ENCODE results near the gene SPATA33. TPM values are rescaled to one million over a fixed set of nuclear protein-coding genes. Genes with fewer than 3 reads are reported as not detected.

Gene SPATA33
- total RNA-seq, 1 donor from 2014 or later, result 38.4 TPM

GRCh38 chr16:89639385-89639784 is 18.3 kb upstream of the SPATA33 start:
- no peak overlapping the region for H3K4me3 Mint-ChIP-seq (ENCODE audit: low read depth)
- peaks cover 6% of the 10 kb centered on the region for H3K4me1 Mint-ChIP-seq (ENCODE audit: low read depth)
- no peaks in the 10 kb centered on the region for H3K36me3 Mint-ChIP-seq (ENCODE audit: insufficient read depth)
- no peak for DNase-seq (ENCODE audit: low spot score, unreplicated experiment)
- no peaks in the 10 kb centered on the region for H3K27me3 Mint-ChIP-seq
- H3K27ac Mint-ChIP-seq, result no peak overlapping the region
- TF ChIP-seq CTCF (IDR thresholded peaks at IDR 0.05; ENCODE audit: unreplicated experiment), result no peak
- no peaks in the 10 kb centered on the region for H3K9me3 Mint-ChIP-seq (ENCODE audit: low read depth)

- H3K27ac Mint-ChIP-seq, result no peak overlapping the region
- DNase-seq (ENCODE audit: low spot score, unreplicated experiment), result no peak
- H3K27me3 Mint-ChIP-seq, result no peaks in the 10 kb centered on the region
- H3K36me3 Mint-ChIP-seq (ENCODE audit: insufficient read depth), result peaks cover 4% of the 10 kb centered on the region
- no peaks in the 10 kb centered on the region for H3K9me3 Mint-ChIP-seq (ENCODE audit: low read depth)
- H3K4me1 Mint-ChIP-seq (ENCODE audit: low read depth), result peaks cover 6% of the 10 kb centered on the region
- TF ChIP-seq CTCF (IDR thresholded peaks at IDR 0.05; ENCODE audit: unreplicated experiment), result no peak
- H3K4me3 Mint-ChIP-seq (ENCODE audit: low read depth), result no peak overlapping the region
Measured at GRCh38 chr16:89641458-89642119, 16.0 kb upstream of the SPATA33 start.

GRCh38 chr16:89642574-89642973 is 15.1 kb upstream of the SPATA33 start:
- H3K27ac Mint-ChIP-seq, result no peak overlapping the region
- TF ChIP-seq CTCF (IDR thresholded peaks at IDR 0.05; ENCODE audit: unreplicated experiment), result no peak
- peaks cover 6% of the 10 kb centered on the region for H3K36me3 Mint-ChIP-seq (ENCODE audit: insufficient read depth)
- H3K9me3 Mint-ChIP-seq (ENCODE audit: low read depth), result no peaks in the 10 kb centered on the region
- no peaks in the 10 kb centered on the region for H3K27me3 Mint-ChIP-seq
- no peak for DNase-seq (ENCODE audit: low spot score, unreplicated experiment)
- no peak overlapping the region for H3K4me3 Mint-ChIP-seq (ENCODE audit: low read depth)
- peaks cover 6% of the 10 kb centered on the region for H3K4me1 Mint-ChIP-seq (ENCODE audit: low read depth)

GRCh38 chr16:89643769-89644300 is 13.8 kb upstream of the SPATA33 start:
- no peak for DNase-seq (ENCODE audit: low spot score, unreplicated experiment)
- Mint-ChIP-seq H3K27ac (no peak overlapping the region), H3K9me3 (ENCODE audit: low read depth) (no peaks in the 10 kb centered on the region), H3K36me3 (ENCODE audit: insufficient read depth) (peaks cover 6% of the 10 kb centered on the region), H3K4me3 (ENCODE audit: low read depth) (no peak overlapping the region), H3K27me3 (no peaks in the 10 kb centered on the region), H3K4me1 (ENCODE audit: low read depth) (peaks cover 6% of the 10 kb centered on the region)
- no peak for TF ChIP-seq CTCF (IDR thresholded peaks at IDR 0.05; ENCODE audit: unreplicated experiment)

GRCh38 chr16:89645122-89645521 is 12.5 kb upstream of the SPATA33 start:
- Mint-ChIP-seq H3K36me3 (ENCODE audit: insufficient read depth) (peaks cover 9% of the 10 kb centered on the region), H3K9me3 (ENCODE audit: low read depth) (no peaks in the 10 kb centered on the region), H3K4me1 (ENCODE audit: low read depth) (peaks cover 6% of the 10 kb centered on the region), H3K27ac (no peak overlapping the region), H3K4me3 (ENCODE audit: low read depth) (no peak overlapping the region), H3K27me3 (no peaks in the 10 kb centered on the region)
- no peak for DNase-seq (ENCODE audit: low spot score, unreplicated experiment)
- no peak for TF ChIP-seq CTCF (IDR thresholded peaks at IDR 0.05; ENCODE audit: unreplicated experiment)
